T-helper 22 cell (primary cell): ENCODE data around the gene TMEM9.

Experiments
- DNase-seq: peaks from one replicate; pipeline ENCODE4 v3.0.0-alpha.2; 2020; ENCODE audit warnings: low read depth

Gene TMEM9

GRCh38 chr1:201154389-201155165, at the start of gene TMEM9:
Gene TMEM9 (minus strand): TSS chr1:201154474. CDS start chr1:201153923, 551 bp downstream.
- peak; percentile 92 for DNase-seq

- DNase-seq = no peak
Measured at GRCh38 chr1:201198598-201198997, 44.3 kb upstream of the TMEM9 start.

- DNase-seq = no peak
Measured at GRCh38 chr1:201194046-201194445, 39.8 kb upstream of the TMEM9 start.

- DNase-seq = no peak
Measured at GRCh38 chr1:201192261-201192788, 38.1 kb upstream of the TMEM9 start.

- DNase-seq = no peak
Measured at GRCh38 chr1:201191653-201192260, 37.5 kb upstream of the TMEM9 start.

- no peak for DNase-seq
Measured at GRCh38 chr1:201190624-201191051, 36.4 kb upstream of the TMEM9 start, which contains the start of gene IGFN1. Gene IGFN1 (plus strand): TSS chr1:201190824. CDS start chr1:201193294, 2,470 bp downstream.

- DNase-seq = no peak
Measured at GRCh38 chr1:201190005-201190404, 35.7 kb upstream of the TMEM9 start.

- no peak for DNase-seq
Measured at GRCh38 chr1:201189085-201189484, 34.8 kb upstream of the TMEM9 start.

GRCh38 chr1:201186192-201186591, 31.9 kb upstream of the TMEM9 start:
- no peak for DNase-seq

GRCh38 chr1:201185527-201186128, 31.4 kb upstream of the TMEM9 start:
- no peak for DNase-seq

GRCh38 chr1:201185123-201185453, 30.8 kb upstream of the TMEM9 start:
- no peak for DNase-seq

GRCh38 chr1:201184307-201185122, 30.2 kb upstream of the TMEM9 start:
- DNase-seq = no peak

GRCh38 chr1:201183753-201184152, 29.5 kb upstream of the TMEM9 start:
- DNase-seq = no peak

- DNase-seq = no peak
Measured at GRCh38 chr1:201183209-201183608, 28.9 kb upstream of the TMEM9 start.

- DNase-seq = no peak
Measured at GRCh38 chr1:201181726-201182125, 27.5 kb upstream of the TMEM9 start.

- DNase-seq = no peak
Measured at GRCh38 chr1:201181323-201181722, 27.0 kb upstream of the TMEM9 start.

GRCh38 chr1:201180901-201181300, 26.6 kb upstream of the TMEM9 start:
- DNase-seq = no peak

- no peak for DNase-seq
Measured at GRCh38 chr1:201180141-201180540, 25.9 kb upstream of the TMEM9 start.

GRCh38 chr1:201178718-201179117, 24.4 kb upstream of the TMEM9 start:
- DNase-seq = no peak

- no peak for DNase-seq
Measured at GRCh38 chr1:201176940-201177339, 22.7 kb upstream of the TMEM9 start.

- no peak for DNase-seq
Measured at GRCh38 chr1:201175820-201176500, 21.7 kb upstream of the TMEM9 start.

- no peak for DNase-seq
Measured at GRCh38 chr1:201173736-201174135, 19.5 kb upstream of the TMEM9 start.
